GM12865 (cell line): ENCODE measurements around the gene PEAK1.

Source experiments
- DNase-seq: peaks from one replicate; pipeline ENCODE4 v3.0.0; 2010; ENCODE audit warnings: low read depth
- H3K4me3 ChIP-seq: 2 replicates; pipeline ENCODE4 v1.5.1; 2011; ENCODE audit warnings: mild to moderate bottlenecking, low read depth, low read length, control low read depth
- CTCF ChIP-seq: IDR thresholded peaks from 2 replicates; pipeline ENCODE4 v1.5.1; 2011; ENCODE audit warnings: low read length, control low read depth, low read depth, inconsistent platforms; ENCODE audit not compliant: insufficient read depth; ENCODE audit errors: missing control alignments

Gene PEAK1

GRCh38 chr15:77457905-77458265, 38.0 kb upstream of the PEAK1 start:
- DNase-seq, result no peak
- H3K4me3 ChIP-seq, result no peak overlapping the region
- TF ChIP-seq CTCF, result no peak

DNA sequence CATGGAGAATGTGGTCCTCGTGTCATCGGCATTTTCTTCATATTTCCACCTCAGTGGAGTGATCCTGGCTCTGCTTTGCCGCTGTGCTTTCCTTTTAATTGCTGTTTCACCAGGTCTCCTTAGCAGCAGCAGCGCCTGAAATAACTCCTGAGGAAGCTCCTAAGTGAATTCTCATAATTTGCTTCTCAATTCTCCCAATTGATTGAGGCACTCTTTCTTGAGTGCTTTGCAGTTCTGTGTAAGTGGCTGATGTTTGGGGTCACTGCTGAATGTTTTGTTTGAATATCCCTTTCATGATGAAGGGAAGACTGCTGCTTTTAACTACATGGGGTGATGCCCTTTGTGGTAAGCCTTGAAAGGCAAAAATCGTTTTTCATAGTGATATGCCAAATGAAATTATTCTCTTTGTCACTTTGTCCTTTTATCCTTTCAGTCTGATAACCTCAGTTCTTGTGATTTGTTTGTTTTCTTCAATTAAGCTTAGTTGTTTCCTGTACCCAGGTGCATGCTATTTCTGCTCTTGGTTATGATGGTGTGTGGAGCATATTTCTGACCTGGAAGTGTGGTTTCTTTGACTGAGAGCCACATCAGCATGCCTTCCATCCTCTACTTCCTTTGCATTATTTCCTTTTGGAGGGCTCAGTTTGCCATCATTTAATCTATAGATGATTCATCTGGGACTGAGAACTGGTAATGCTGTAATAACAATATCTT, 37.4 kb upstream of the PEAK1 start:
- H3K4me3 ChIP-seq, result no peak overlapping the region
- DNase-seq, result peak; percentile 31
- TF ChIP-seq CTCF, result no peak

DNA sequence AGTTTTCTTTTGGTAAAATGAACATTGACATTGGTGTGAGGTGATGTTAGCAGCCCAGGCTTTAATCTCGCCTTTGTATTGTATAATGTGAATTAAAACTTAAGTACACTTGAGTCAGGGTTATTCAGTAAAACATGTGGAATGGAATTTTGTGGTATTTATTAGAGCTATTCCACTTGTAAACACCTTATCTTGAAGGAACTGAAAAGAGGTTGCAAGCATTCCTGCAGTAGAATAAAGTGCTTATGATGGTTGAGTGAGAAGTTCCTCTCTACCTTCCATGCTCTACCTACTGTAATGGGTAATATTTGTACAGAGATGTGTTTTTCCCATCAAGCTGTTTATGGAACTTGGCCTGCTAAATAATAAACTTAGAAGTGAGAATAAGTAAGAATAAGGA, 36.8 kb upstream of the PEAK1 start:
- TF ChIP-seq CTCF, result no peak
- H3K4me3 ChIP-seq, result no peak overlapping the region
- DNase-seq, result no peak

DNA sequence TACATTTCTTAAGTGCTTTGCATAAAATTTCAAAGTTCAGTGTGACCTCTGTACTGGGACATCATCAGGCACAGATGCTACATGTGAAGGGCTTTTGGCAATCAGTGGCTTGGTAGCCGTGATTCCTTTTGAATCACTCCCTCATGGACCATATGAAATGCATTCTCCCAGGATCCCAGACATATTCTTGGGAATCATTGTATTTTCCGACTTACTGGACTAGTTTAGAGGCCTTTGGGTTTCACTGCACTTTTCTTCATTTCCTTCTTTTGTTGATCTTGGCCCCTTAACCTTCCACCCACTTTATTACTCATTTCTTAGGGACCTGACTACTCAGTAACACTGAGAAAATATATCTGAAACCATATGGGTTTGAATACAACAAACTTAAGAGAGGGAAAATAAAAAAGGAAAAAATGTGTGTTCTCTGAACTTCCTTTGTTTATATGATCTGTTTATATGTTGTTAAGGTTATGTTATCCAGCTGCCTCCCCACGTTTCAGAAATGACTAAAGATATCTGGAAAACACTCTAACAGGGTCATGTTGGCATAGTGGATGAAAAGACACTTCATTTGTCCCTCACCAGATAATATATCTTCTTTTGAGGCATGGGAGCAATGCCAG, 35.9 kb upstream of the PEAK1 start:
- no peak for TF ChIP-seq CTCF
- peak; percentile 3 for DNase-seq
- no peak overlapping the region for H3K4me3 ChIP-seq

GRCh38 chr15:77454951-77455350, 35.0 kb upstream of the PEAK1 start:
- H3K4me3 ChIP-seq, result no peak overlapping the region
- TF ChIP-seq CTCF, result no peak
- no peak for DNase-seq

DNA sequence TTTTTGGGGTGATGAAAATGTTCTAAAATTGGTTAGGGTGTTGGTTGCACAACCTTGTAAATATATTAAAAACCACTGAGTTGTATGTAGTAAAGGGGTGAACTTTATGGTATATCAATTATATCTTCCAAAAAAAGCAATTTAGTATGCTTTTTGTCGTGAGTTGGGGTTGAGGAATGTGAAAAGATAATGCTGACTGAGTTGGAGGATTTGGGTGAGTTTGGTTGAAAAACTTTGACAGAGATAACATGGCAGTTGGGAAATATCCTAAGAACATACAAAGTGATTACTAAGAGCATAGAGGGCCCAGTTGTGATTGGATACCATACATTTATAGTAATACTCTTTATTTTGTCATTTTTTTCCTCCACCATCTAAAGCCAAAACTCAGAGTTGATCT, 34.4 kb upstream of the PEAK1 start:
- DNase-seq, result no peak
- no peak overlapping the region for H3K4me3 ChIP-seq
- no peak for TF ChIP-seq CTCF
